Kidney glomerular epithelial cell (primary cell): ENCODE measurements around the gene SMIM9.
A peak's percentile ranks its signal among the peaks of the same experiment; 100 is the strongest.

Experiments used
- DNase-seq: peaks from one replicate; lab custom pipeline; 2025; lab: John Stamatoyannopoulos, UW

Gene SMIM9

GRCh38 chrX:154780968-154781367 is 53.5 kb downstream of the SMIM9 start:
- DNase-seq, result no peak

- DNase-seq, result no peak
These were observed 55.2 kb downstream of the SMIM9 start for GRCh38 chrX:154779261-154779660.

- DNase-seq, result no peak
These were observed 57.7 kb downstream of the SMIM9 start for GRCh38 chrX:154776753-154777152.

- peak; percentile 67 for DNase-seq
These were observed 58.8 kb downstream of the SMIM9 start for GRCh38 chrX:154775419-154776349.

- no peak for DNase-seq
These were observed 59.8 kb downstream of the SMIM9 start for GRCh38 chrX:154774622-154775021.
